Smooth muscle cell (in vitro differentiated cells): ENCODE measurements around the gene SUN2. TPM values are rescaled to one million over a fixed set of nuclear protein-coding genes. Genes with fewer than 3 reads are reported as not detected.

ENCODE experiments used
- DNase-seq: peaks from one replicate; lab custom pipeline; 2025; ENCODE audit not compliant: unreplicated experiment; lab: John Stamatoyannopoulos, UW
- H2AFZ ChIP-seq: fragments of 200-600 bp; sonication (generic); 2 replicates; pipeline ENCODE4 v1.6.0; 2016; ENCODE audit warnings: antibody characterized with exemption, low read depth, mild to moderate bottlenecking
- H3F3A ChIP-seq: fragments of 200-600 bp; sonication (generic); 2 replicates; pipeline ENCODE4 v1.6.0; 2017; ENCODE audit warnings: antibody characterized with exemption, low read depth
- H3K27ac ChIP-seq: fragments of 200-600 bp; sonication (generic); 2 replicates; pipeline ENCODE4 v1.5.1; 2016; ENCODE audit warnings: low read depth, mild to moderate bottlenecking
- H3K27me3 ChIP-seq: fragments of 200-600 bp; sonication (generic); 2 replicates; pipeline ENCODE4 v1.6.1; 2016; ENCODE audit warnings: low read depth, mild to moderate bottlenecking
- H3K36me3 ChIP-seq: fragments of 200-600 bp; sonication (generic); 2 replicates; pipeline ENCODE4 v1.5.1; 2016; ENCODE audit warnings: low read depth
- H3K4me1 ChIP-seq: fragments of 200-600 bp; sonication (generic); 2 replicates; pipeline ENCODE4 v1.5.1; 2016; ENCODE audit warnings: low read depth
- H3K4me2 ChIP-seq: fragments of 200-600 bp; sonication (generic); 2 replicates; pipeline ENCODE4 v1.6.0; 2016; ENCODE audit warnings: mild to moderate bottlenecking
- H3K4me3 ChIP-seq: fragments of 200-600 bp; sonication (generic); 2 replicates; pipeline ENCODE4 v1.5.1; 2016; ENCODE audit warnings: mild to moderate bottlenecking
- H3K79me2 ChIP-seq: fragments of 200-600 bp; sonication (generic); 2 replicates; pipeline ENCODE4 v1.6.0; 2016; ENCODE audit warnings: low read depth, mild to moderate bottlenecking
- H3K9ac ChIP-seq: fragments of 200-600 bp; sonication (generic); 2 replicates; pipeline ENCODE4 v1.6.0; 2016; ENCODE audit warnings: low read depth
- H3K9me3 ChIP-seq: fragments of 200-600 bp; sonication (generic); replicated peaks from 2 replicates; pipeline ENCODE4 v1.5.1; 2016; ENCODE audit warnings: low read depth
- H4K20me1 ChIP-seq: fragments of 200-600 bp; sonication (generic); 2 replicates; pipeline ENCODE4 v1.6.0; 2016; ENCODE audit warnings: low read depth
- WGBS: methylation state at CpG from one replicate; pipeline ENCODE4 v1.1.7; 2016; ENCODE audit warnings: low lambda C conversion rate; 5-methylcytosine and 5-hydroxymethylcytosine counted together
- polyA plus RNA-seq: library from polyadenylated mRNA; unstranded; fragments of >200 nt; fragmentation: Nextera tagmentation; extraction: Ambion mirVana; gene quantifications from 2 replicates; pipeline ENCODE4 v1.2.1, GENCODE V29; 2016
- total RNA-seq: library from RNA; depleted of rRNA; stranded (reverse); fragments of >200 nt; gene quantifications from 2 replicates; pipeline ENCODE4 v1.2.3, GENCODE V29; 2014
- TF ChIP-seq, protein P1 (sequence below): fragments of 200-600 bp; sonication (generic); IDR thresholded peaks from 2 replicates; pipeline ENCODE4 v1.5.1; 2017; ENCODE audit warnings: borderline replicate concordance, mild to moderate bottlenecking, antibody characterized with exemption; ENCODE audit not compliant: insufficient read depth, poor library complexity, severe bottlenecking

SUN2 gene
- total and polyA plus RNA-seq, 2 experiments from 2014 or later = 59.1 to 71.7 TPM

DNA sequence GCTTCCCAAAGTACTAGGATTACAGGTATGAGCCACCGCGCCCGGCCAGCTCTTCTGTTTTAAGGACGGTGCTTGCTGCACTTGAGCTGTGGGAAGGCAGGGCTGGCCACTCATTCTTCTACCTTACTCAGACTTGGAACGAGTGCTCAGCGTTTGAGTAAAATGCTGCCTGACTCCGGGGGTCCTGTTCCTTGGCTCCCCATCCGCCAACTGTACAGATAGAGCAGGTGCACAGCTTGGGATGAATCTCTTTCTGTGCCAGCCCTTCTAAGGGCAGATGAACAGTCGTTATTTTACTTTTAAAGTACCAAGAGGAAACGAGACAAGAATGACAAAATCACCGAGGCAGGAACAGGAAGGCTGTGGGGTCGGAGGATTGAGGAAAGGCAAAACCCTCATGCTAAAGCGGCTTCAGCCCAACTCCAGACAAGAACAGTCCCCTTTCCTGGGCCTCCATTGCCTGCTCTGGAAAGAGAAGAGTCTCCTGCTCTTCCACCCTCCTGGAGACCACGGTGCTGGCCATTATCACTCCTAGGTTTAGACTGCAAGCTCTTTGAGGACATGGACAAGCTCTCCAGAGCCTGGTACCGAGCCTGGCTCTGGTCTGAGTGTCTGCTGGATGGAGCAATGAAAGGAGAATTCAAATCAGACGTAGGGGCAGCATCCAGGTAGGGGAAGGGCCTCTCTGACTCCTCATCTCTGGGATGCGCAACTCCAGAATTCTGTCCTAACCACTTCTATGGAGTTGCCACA is 1.1 kb upstream of the SUN2 start:
- Histone ChIP-seq H3K4me2 (peak overlapping the region; percentile 94), H3K9me3 (no peaks in the 10 kb centered on the region), H2AFZ (no peak overlapping the region), H3F3A (peaks cover 3% of the 10 kb centered on the region), H3K27ac (no peak overlapping the region), H3K4me1 (peaks cover 3% of the 10 kb centered on the region), H3K36me3 (no peaks in the 10 kb centered on the region), H4K20me1 (peaks cover 5% of the 10 kb centered on the region), H3K79me2 (peaks cover 12% of the 10 kb centered on the region), H3K27me3 (no peaks in the 10 kb centered on the region), H3K4me3 (peak overlapping the region; percentile 74), H3K9ac (peak overlapping the region; percentile 75)
- TF ChIP-seq, protein P1, sequence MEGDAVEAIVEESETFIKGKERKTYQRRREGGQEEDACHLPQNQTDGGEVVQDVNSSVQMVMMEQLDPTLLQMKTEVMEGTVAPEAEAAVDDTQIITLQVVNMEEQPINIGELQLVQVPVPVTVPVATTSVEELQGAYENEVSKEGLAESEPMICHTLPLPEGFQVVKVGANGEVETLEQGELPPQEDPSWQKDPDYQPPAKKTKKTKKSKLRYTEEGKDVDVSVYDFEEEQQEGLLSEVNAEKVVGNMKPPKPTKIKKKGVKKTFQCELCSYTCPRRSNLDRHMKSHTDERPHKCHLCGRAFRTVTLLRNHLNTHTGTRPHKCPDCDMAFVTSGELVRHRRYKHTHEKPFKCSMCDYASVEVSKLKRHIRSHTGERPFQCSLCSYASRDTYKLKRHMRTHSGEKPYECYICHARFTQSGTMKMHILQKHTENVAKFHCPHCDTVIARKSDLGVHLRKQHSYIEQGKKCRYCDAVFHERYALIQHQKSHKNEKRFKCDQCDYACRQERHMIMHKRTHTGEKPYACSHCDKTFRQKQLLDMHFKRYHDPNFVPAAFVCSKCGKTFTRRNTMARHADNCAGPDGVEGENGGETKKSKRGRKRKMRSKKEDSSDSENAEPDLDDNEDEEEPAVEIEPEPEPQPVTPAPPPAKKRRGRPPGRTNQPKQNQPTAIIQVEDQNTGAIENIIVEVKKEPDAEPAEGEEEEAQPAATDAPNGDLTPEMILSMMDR = no peak
- 80% methylated on average over 17 of the region's 17 CpGs for WGBS
- DNase-seq = no peak

DNA sequence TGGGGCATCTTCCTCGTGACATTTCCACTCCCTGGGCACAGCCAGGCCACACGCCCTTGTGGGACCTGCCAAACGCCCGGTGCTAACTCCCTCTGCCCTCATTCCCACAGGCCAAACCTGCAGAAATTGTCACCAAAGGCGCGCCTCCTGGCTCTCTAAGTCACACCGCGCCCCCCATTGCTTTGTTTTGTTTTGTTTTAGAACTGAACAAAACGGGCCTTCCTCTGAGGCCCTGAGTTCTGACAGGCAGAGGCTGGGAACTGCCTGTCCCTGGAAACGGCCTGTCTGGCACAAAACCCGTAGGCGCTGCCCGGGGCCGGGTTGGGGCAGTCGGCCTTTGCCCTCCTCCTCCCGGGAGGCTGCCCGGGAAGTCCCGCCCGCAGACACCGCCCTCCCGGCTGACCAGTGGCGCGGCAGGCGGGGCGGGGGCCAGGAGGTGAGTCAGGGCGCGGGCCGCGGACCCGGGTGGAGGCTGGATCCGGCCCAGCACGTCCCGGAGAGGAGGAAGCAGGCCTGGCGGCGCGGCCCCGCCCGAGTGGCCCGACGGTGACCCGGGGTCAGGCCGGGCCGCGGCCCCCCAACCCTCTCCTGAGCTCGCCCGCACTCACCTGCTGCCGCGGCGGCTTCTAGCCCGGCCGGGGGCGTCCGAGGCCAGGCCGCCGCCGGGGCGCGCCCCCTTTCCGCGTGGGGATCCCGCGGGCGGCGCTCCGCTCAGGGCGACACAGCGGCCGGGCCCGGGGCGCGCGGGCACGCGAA is 465 bp downstream of the SUN2 start:
- Histone ChIP-seq H3K27me3 (no peaks in the 10 kb centered on the region), H3K4me2 (peak overlapping the region; percentile 94), H3K4me1 (peaks cover 3% of the 10 kb centered on the region), H3K79me2 (peaks cover 12% of the 10 kb centered on the region), H3F3A (peaks cover 3% of the 10 kb centered on the region), H3K27ac (peak overlapping the region; percentile 87), H3K9ac (peak overlapping the region; percentile 72), H3K4me3 (peak overlapping the region; percentile 74), H4K20me1 (peaks cover 5% of the 10 kb centered on the region), H3K36me3 (no peaks in the 10 kb centered on the region), H3K9me3 (no peaks in the 10 kb centered on the region), H2AFZ (peak overlapping the region; percentile 26)
- DNase-seq = peak; percentile 51
- TF ChIP-seq, protein P1 = no peak
- WGBS = 1% methylated on average over 47 of the region's 74 CpGs

DNA sequence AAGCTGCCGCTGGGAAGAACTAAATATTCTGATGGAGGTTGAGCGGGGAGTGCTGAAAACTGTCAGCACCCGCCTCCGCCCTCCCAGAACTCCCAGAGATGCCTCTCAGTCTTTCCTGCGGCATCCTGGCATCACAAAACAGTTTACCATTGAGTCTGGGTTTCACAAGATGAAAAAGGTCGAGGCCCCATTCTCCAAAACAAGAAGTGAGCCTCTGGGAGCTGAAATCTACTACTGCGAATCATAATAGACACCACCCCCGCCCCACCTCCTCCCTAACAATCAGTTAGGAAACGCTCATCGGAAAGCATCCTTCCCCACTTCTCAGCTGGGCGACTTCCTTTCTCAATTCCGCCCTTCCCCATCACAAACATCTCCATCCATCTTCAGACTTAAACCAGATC is 1.0 kb downstream of the SUN2 start:
- H3K9me3 ChIP-seq = no peaks in the 10 kb centered on the region
- H3K36me3 ChIP-seq = no peaks in the 10 kb centered on the region
- peak overlapping the region; percentile 94 for H3K4me2 ChIP-seq
- peaks cover 3% of the 10 kb centered on the region for H3F3A ChIP-seq
- peak overlapping the region; percentile 74 for H3K4me3 ChIP-seq
- H2AFZ ChIP-seq = no peak overlapping the region
- H3K27ac ChIP-seq = peak overlapping the region; percentile 87
- H3K4me1 ChIP-seq = peaks cover 3% of the 10 kb centered on the region
- TF ChIP-seq, protein P1 = no peak
- 13% methylated on average over 12 of the region's 12 CpGs for WGBS
- no peak for DNase-seq
- H4K20me1 ChIP-seq = peaks cover 5% of the 10 kb centered on the region
- H3K27me3 ChIP-seq = no peaks in the 10 kb centered on the region
- H3K9ac ChIP-seq = peak overlapping the region; percentile 72
- H3K79me2 ChIP-seq = peaks cover 12% of the 10 kb centered on the region
